Esophagus (tissue), 2 donors: ENCODE results near the gene MYH6. TPM values are rescaled to one million over a fixed set of nuclear protein-coding genes. Genes with fewer than 3 reads are reported as not detected.

Experiments
- H3K27ac ChIP-seq, 2 donors: one replicate each; pipeline ENCODE4 v1.5.1; 2013; ENCODE audit warnings: low read depth in 2 of 2, mild to moderate bottlenecking in 2 of 2, inconsistent platforms in 1 of 2, low read length in 1 of 2, moderate library complexity in 1 of 2
- H3K27me3 ChIP-seq, 2 donors: one replicate each; pipeline ENCODE4 v1.6.1; 2013; ENCODE audit warnings: low read length in 2 of 2, control low read depth in 1 of 2, mild to moderate bottlenecking in 1 of 2; ENCODE audit not compliant: insufficient read depth in 2 of 2, control insufficient read depth in 1 of 2
- H3K36me3 ChIP-seq, 2 donors: one replicate each; pipeline ENCODE4 v1.6.1; 2013; ENCODE audit warnings: low read length in 1 of 2; ENCODE audit not compliant: control insufficient read depth in 2 of 2, insufficient read depth in 2 of 2
- H3K4me1 ChIP-seq, 2 donors: one replicate each; pipeline ENCODE4 v1.6.1; 2013; ENCODE audit warnings: low read length in 1 of 2; ENCODE audit not compliant: control insufficient read depth in 2 of 2, insufficient read depth in 2 of 2
- H3K4me3 ChIP-seq, 2 donors: one replicate each; pipeline ENCODE4 v1.5.1; 2013; ENCODE audit warnings: low read length in 2 of 2, mild to moderate bottlenecking in 2 of 2, low read depth in 1 of 2, moderate library complexity in 1 of 2
- H3K9me3 ChIP-seq, 2 donors: one replicate each; pipeline ENCODE4 v1.6.1; 2013; ENCODE audit warnings: mild to moderate bottlenecking in 2 of 2, low read depth in 1 of 2, low read length in 1 of 2, moderate library complexity in 1 of 2; ENCODE audit not compliant: control insufficient read depth in 2 of 2, insufficient read depth in 1 of 2
- WGBS, 2 donors: extraction: QIAGEN DNeasy Blood & Tissue Kit; methylation state at CpG; one replicate each; pipeline ENCODE4 v1.1.7; 2013; 5-methylcytosine and 5-hydroxymethylcytosine counted together
- polyA plus RNA-seq, 2 donors: library from polyadenylated mRNA; stranded (reverse); fragments of 200-250 nt; gene quantifications; one replicate each; pipeline ENCODE4 v1.2.3, GENCODE V29; 2013
- donor health status: healthy with polysubstance abuse.
- donor health status: Bipolar disorder and iron deficiency.

The MYH6 gene
- polyA plus RNA-seq, 2 donors: 0.20 to 0.63 TPM

GRCh38 chr14:23444314-23444713, 36.2 kb upstream of the MYH6 start:
- Histone ChIP-seq H3K27me3 (no peaks in the 10 kb centered on the region), H3K9me3 (no peaks in the 10 kb centered on the region), H3K4me1 (peaks cover 0 to 3% of the 10 kb centered on the region in 2 donors), H3K4me3 (no peak overlapping the region), H3K36me3 (no peaks in the 10 kb centered on the region), H3K27ac (no peak overlapping the region)
- WGBS, 2 donors: 43 to 73% methylated on average over 1 of the region's 1 CpG

GRCh38 chr14:23443881-23444280, 35.8 kb upstream of the MYH6 start:
- 74 to 84% methylated on average over 6 of the region's 6 CpGs for WGBS, 2 donors
- peaks cover 0 to 3% of the 10 kb centered on the region in 2 donors for H3K4me1 ChIP-seq
- no peaks in the 10 kb centered on the region for H3K36me3 ChIP-seq
- no peak overlapping the region for H3K4me3 ChIP-seq
- H3K9me3 ChIP-seq: no peaks in the 10 kb centered on the region
- no peaks in the 10 kb centered on the region for H3K27me3 ChIP-seq
- no peak overlapping the region for H3K27ac ChIP-seq

GRCh38 chr14:23443411-23443812, 35.3 kb upstream of the MYH6 start:
- no peaks in the 10 kb centered on the region for H3K9me3 ChIP-seq
- H3K4me3 ChIP-seq: no peak overlapping the region
- peaks cover 0 to 3% of the 10 kb centered on the region in 2 donors for H3K4me1 ChIP-seq
- no peaks in the 10 kb centered on the region for H3K27me3 ChIP-seq
- 80 to 85% methylated on average over 11 of the region's 11 CpGs for WGBS, 2 donors
- no peak overlapping the region for H3K27ac ChIP-seq
- H3K36me3 ChIP-seq: no peaks in the 10 kb centered on the region

DNA sequence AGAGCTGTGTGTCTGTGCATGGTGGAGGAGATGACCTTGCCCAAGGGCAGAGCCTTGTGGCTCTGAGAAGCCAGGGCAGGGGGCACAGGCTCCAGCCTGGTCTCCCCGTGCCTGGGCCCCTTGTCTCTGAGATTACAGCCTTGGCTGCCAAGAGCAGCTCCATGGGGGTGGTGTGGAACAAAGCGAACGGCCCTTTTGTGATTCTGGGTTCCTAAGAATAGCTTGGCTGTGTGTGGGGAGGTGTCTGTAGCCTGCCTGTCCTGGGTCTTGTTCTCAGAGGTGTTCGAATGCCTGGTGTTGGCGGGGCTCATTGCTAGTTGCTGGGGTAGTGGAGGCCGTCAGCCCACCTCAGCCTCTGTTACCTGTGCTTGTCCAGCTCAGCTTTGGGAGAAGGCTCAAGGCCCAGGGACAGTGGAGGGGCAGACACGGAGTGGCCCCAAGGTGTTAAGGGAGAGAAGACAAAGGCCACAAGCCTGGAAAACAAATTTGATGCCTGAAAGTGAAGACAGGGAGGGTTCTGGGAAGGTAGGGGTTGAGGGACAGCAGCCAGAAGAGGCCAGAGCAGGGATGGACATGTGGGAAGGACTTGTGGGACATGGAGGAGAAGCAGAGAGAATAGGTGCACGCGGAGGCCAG, 34.8 kb upstream of the MYH6 start:
- Histone ChIP-seq H3K27me3 (no peaks in the 10 kb centered on the region), H3K4me1 (peaks cover 0 to 3% of the 10 kb centered on the region in 2 donors), H3K4me3 (no peak overlapping the region), H3K27ac (no peak overlapping the region), H3K9me3 (no peaks in the 10 kb centered on the region), H3K36me3 (no peaks in the 10 kb centered on the region)
- 81 to 85% methylated on average over 9 of the region's 9 CpGs for WGBS, 2 donors

DNA sequence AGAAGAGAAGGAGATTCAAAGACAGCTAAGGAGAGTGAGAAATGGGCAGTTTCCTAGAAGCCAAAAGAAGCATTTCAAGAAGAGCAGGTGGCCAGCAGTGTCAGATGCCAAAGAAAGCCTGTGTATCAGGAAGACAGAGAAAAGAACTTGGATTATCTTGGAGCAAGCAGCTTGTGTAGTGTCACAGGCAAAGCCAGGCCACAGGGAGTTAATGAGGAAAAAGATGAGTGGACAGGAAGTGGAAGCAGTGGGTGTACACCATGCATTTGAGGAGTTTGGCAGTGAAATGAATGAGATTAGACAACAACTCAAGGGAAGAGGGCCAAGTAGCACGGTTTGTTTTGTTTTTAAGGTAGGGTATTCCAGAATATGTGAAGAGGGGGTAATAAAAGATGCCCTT, 33.0 kb upstream of the MYH6 start:
- 14 to 30% methylated on average over 1 of the region's 1 CpG for WGBS, 2 donors
- H3K4me3 ChIP-seq: no peak overlapping the region
- no peaks in the 10 kb centered on the region for H3K36me3 ChIP-seq
- H3K4me1 ChIP-seq: no peaks in the 10 kb centered on the region
- H3K9me3 ChIP-seq: no peaks in the 10 kb centered on the region
- H3K27me3 ChIP-seq: no peaks in the 10 kb centered on the region
- H3K27ac ChIP-seq: no peak overlapping the region

DNA sequence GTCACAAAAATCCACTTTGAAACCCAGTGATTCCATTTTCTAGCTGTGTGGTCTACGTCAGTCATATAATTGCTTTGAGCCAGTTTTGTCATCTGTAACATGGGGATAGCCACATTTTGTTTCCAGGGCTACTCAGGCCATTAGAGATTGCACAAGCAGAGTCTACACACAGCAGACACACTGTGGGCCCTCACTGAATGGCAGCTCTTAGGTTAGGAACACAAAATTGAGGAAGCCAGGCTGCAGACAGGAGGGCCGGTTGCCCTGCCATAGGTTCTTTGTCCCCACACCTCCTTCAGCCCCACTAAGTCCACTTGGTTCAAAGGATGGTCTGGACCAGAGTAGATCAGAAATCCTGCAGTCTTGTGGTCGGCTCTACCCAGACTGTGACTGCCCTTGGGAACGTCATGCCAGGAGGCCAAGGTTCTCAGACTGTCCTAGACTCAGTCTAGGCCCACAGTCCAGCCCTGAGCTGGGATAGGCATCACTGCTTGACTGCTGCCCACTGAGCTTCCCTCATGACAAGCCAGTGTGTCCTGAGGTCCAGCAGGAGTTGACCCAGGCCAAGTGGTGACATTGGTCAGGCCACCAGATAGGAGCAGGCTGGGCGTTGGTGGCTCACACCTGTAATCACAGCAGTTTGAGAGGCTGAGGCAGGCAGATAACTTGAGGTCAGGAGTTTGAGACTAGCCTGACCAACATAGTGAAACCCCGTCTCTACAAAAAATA, 31.2 kb upstream of the MYH6 start:
- no peaks in the 10 kb centered on the region for H3K27me3 ChIP-seq
- 86 to 89% methylated on average over 6 of the region's 6 CpGs for WGBS, 2 donors
- H3K9me3 ChIP-seq: no peaks in the 10 kb centered on the region
- H3K36me3 ChIP-seq: no peaks in the 10 kb centered on the region
- H3K4me3 ChIP-seq: no peak overlapping the region
- H3K27ac ChIP-seq: no peak overlapping the region
- H3K4me1 ChIP-seq: no peaks in the 10 kb centered on the region

GRCh38 chr14:23438101-23438971, 30.3 kb upstream of the MYH6 start:
- WGBS, 2 donors: 58 to 69% methylated on average over 15 of the region's 15 CpGs
- no peak overlapping the region for H3K27ac ChIP-seq

GRCh38 chr14:23437133-23438100, 29.3 kb upstream of the MYH6 start:
- H3K27ac ChIP-seq: no peak overlapping the region
- H3K4me3 ChIP-seq: no peak overlapping the region
- 70 to 78% methylated on average over 8 of the region's 8 CpGs for WGBS, 2 donors
- no peaks in the 10 kb centered on the region for H3K36me3 ChIP-seq
- no peaks in the 10 kb centered on the region for H3K4me1 ChIP-seq
- no peaks in the 10 kb centered on the region for H3K9me3 ChIP-seq
- no peaks in the 10 kb centered on the region for H3K27me3 ChIP-seq

More at GRCh38 chr14:23438101-23438971, 30.3 kb upstream of the MYH6 start:
- Histone ChIP-seq H3K4me3 (no peak overlapping the region), H3K4me1 (no peaks in the 10 kb centered on the region), H3K9me3 (no peaks in the 10 kb centered on the region), H3K36me3 (no peaks in the 10 kb centered on the region), H3K27me3 (no peaks in the 10 kb centered on the region)
